Measurements from ENCODE around the gene HEG1.

DNA sequence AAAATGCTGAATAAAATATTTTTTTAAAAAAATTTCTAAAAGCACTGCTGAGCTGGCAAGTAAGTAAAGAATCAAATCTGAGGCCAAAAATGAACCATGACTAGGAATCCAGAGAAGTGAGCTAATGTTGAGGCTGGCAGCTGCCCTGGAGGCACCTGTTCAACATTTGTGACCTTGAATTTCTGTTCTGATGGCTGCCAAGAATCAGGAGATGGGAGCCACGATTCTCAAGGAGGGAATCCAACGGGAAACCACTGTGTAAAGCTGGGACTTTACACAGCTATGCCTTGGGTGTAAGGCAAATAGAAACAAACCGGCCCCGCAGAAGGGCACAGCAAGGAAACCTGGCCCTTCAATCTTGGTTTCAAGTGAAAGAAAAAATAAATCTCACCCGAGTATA, 22.7 kb downstream of the HEG1 start:
- TF ChIP-seq POLR2AphosphoS5 (IDR thresholded peaks at IDR 0.05; ENCODE audit: low read depth, low read length) = no peak
- no peak for TF ChIP-seq POLR2A (IDR thresholded peaks at IDR 0.05; ENCODE audit: low read depth, low read length)
- no peak for TF ChIP-seq TAF1 (IDR thresholded peaks at IDR 0.05; ENCODE audit: borderline replicate concordance, low read depth, low read length)
